ENCODE data around the gene IDUA.

DNA sequence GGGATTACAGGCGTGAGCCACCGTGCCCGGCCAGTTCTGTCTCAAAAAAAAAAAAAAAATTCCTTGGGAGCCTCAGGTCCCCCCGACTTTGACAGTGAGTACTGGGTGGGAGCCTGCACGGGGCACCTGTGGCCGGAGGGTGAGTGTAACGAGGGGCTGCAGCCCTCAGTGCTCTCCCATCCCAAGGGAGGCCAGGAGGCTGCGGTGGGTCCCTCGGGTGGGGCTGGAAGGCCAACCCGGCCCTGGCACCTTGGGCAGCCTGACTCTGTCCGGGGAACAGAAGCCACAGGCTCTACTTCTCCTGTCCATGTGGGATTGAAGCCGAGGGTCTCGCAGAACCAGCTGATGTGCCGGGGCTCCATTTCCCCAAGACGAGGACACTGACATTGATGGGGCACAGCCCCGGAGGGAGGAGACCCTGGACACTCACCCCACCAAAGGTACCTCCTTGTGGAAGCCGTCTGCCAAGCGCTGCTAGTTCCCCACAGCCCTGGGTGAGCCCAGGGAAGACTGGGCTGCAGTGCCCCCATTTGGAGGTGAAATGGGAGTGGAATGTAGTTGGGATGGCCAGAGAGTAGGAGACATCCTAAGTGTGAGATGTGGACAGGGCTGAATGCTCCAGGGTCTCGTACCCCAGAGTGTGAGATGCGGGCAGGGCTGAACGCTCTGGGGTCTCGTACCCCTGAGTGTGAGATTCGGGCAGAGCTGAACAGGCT, 8.6 kb downstream of the IDUA start:
- TF ChIP-seq CTCF (optimal IDR thresholded peaks at IDR 0.05 in 1 of 3, IDR thresholded peaks at IDR 0.05 in 1 of 3, conservative IDR thresholded peaks at IDR 0.05 in 1 of 3; ENCODE audit: extremely low read depth in 1 of 3, insufficient read depth in 2 of 3, low read length in 3 of 3), result no peak
- TF ChIP-seq EZH2 (IDR thresholded peaks at IDR 0.05; ENCODE audit: low read length), result no peak
